BJ (cell line): ENCODE data around the gene CDON. TPM values are rescaled to one million over a fixed set of nuclear protein-coding genes. Genes with fewer than 3 reads are reported as not detected.
A peak's percentile ranks its signal among the peaks of the same experiment; 100 is the strongest.

ENCODE experiments used
- CTCF ChIA-PET: fragments of 350-600 bp; formaldehyde crosslinking; extraction: SDS; loops from one replicate; lab custom pipeline; 2021; ENCODE audit warnings: antibody characterized with exemption, inconsistent platforms; lab: Yijun Ruan, JAX
- POLR2A ChIA-PET: fragments of 300-600 bp; sonication (Branson Sonifier 250); formaldehyde crosslinking; extraction: SDS; loops from one replicate; lab custom pipeline; 2021; ENCODE audit warnings: antibody characterized with exemption; lab: Charles Lee
- DNase-seq: peaks from one replicate; pipeline ENCODE4 v3.0.0-alpha.2; 2011; ENCODE audit warnings: low read depth
- H3K27me3 ChIP-seq: 2 replicates; pipeline ENCODE4 v1.6.0; 2011; ENCODE audit warnings: low read length; ENCODE audit not compliant: control insufficient read depth, insufficient read depth
- H3K36me3 ChIP-seq: 2 replicates; pipeline ENCODE4 v1.5.1; 2011; ENCODE audit warnings: low read length; ENCODE audit not compliant: control insufficient read depth, insufficient read depth
- H3K4me3 ChIP-seq: 2 replicates; pipeline ENCODE4 v1.5.1; 2011; ENCODE audit warnings: low read depth, mild to moderate bottlenecking, control low read depth, low read length
- CTCF ChIP-seq: IDR thresholded peaks from 2 replicates; pipeline ENCODE4 v1.5.1; 2011; ENCODE audit warnings: low read depth, mild to moderate bottlenecking, control low read depth, inconsistent platforms, low read length, moderate library complexity; ENCODE audit not compliant: insufficient read depth
- polyA plus RNA-seq: library from polyadenylated mRNA; depleted of rRNA; stranded (reverse); fragments of >200 nt; gene quantifications from 2 replicates; pipeline ENCODE4 v1.2.3, GENCODE V29; 2011

CDON gene
- polyA plus RNA-seq, 1 experiment, result 1.5 TPM

- CTCF ChIA-PET, result no interaction called here
- no peak for DNase-seq
- POLR2A ChIA-PET, result no interaction called here
- Histone ChIP-seq H3K4me3 (no peak overlapping the region), H3K27me3 (peaks cover 6% of the 10 kb centered on the region), H3K36me3 (no peaks in the 10 kb centered on the region)
- no peak for TF ChIP-seq CTCF
These were observed 10.3 kb upstream of the CDON start for GRCh38 chr11:126072801-126073594.

GRCh38 chr11:126072141-126072741 is 9.6 kb upstream of the CDON start:
- H3K4me3 ChIP-seq, result no peak overlapping the region
- TF ChIP-seq CTCF, result no peak
- H3K36me3 ChIP-seq, result no peaks in the 10 kb centered on the region
- CTCF ChIA-PET, result no interaction called here
- no peak for DNase-seq
- peaks cover 6% of the 10 kb centered on the region for H3K27me3 ChIP-seq
- POLR2A ChIA-PET, result no interaction called here

- DNase-seq, result no peak
- CTCF ChIA-PET, result interaction anchor here (0.7 kb wide), 2 partner anchors 129 to 158 kb away, joined by 3 read pairs; no protein-coding TSS in a partner anchor
- POLR2A ChIA-PET, result interaction anchor here (0.6 kb wide), 1 partner anchor 141 kb away, joined by 3 read pairs; no protein-coding TSS in a partner anchor
- TF ChIP-seq CTCF, result no peak
- Histone ChIP-seq H3K36me3 (no peaks in the 10 kb centered on the region), H3K4me3 (peak overlapping the region; percentile 14; the same call in 1 of the 2 replicates), H3K27me3 (peaks cover 12% of the 10 kb centered on the region)
These were observed 814 bp upstream of the CDON start for GRCh38 chr11:126063507-126063852.

GRCh38 chr11:126061707-126062678 is 673 bp downstream of the CDON start:
- ChIA-PET CTCF (interaction anchor here (0.7 to 2.0 kb wide), 6 partner anchors 22 to 132 kb away, joined by 3 to 10 read pairs (median 4); no protein-coding TSS in a partner anchor), POLR2A (no interaction called here)
- no peak for DNase-seq
- H3K27me3 ChIP-seq, result peaks cover 15% of the 10 kb centered on the region
- peak; percentile 51 for TF ChIP-seq CTCF
- H3K4me3 ChIP-seq, result peak overlapping the region; percentile 72
- no peaks in the 10 kb centered on the region for H3K36me3 ChIP-seq
